ENCODE results near the gene ST3GAL3. TPM values are rescaled to one million over a fixed set of nuclear protein-coding genes. Genes with fewer than 3 reads are reported as not detected.

ST3GAL3 gene
- polyA plus RNA-seq, 2 of the 4 experiments (the other 2 are of a cell fraction) = 2.5 to 4.0 TPM

DNA sequence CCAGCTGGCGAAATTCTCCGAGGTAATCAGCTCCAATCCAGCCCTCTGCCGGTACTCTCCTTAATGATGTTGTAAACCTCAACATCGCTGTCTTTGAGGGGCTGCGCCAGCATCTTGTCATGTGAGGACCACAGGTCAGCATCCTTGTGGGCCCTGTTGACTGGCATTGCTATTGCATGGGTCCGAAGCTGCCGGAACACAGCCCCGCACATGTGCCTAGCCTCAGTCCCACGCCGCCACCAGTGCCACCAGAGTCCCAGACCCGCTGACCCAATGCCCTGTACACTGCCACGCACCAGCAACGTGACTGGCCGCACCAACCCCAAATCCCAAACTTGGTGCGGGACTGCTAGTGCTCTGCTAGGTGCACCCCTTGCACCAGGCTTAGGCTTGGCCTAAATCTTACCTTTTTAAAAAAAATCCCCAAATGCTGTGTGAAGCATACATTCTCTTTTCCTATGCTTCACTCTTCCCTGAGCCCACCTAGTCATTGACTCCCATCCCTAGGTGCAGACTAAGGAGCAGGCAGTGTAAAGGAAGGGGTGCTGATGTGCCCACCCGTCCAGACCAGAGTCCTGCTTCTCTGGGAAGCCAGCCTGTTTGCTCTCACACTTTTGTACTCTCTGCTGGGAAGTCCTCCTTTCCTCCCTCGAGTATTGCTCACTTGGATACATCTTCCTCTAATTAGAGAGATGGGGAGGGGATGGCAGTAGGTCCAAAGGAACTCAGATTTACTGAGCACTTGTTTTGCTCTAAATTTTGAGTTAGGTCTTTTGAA, 144.4 kb downstream of the ST3GAL3 start:
- H3K9me3 ChIP-seq = no peaks in the 10 kb centered on the region
- peaks cover 13% of the 10 kb centered on the region; the same call in 2 of the 3 replicates for H3K4me1 ChIP-seq
- H3K27ac ChIP-seq = no peak overlapping the region
- 85% methylated on average over 17 of the region's 17 CpGs for WGBS (ENCODE audit: missing lambda C conversion rate)
- CTCF ChIA-PET = no interaction called here
- TF ChIP-seq POLR2AphosphoS2 (conservative IDR thresholded peaks at IDR 0.05; ENCODE audit: low read length) = no peak
- TF ChIP-seq POLR2A (IDR thresholded peaks at IDR 0.05; ENCODE audit: low read length) = no peak
- TF ChIP-seq FOXS1 (CRISPR knock-in tag; IDR thresholded peaks at IDR 0.05) = no peak
- DNase-seq (ENCODE audit: low read depth in 1 of 2, low spot score in 1 of 2) (no peak), ATAC-seq (no peak), FAIRE-seq (no peak)
- POLR2A ChIA-PET = no interaction called here
- H3K4me3 ChIP-seq = no peak overlapping the region
- H3K4me2 ChIP-seq = no peak overlapping the region

DNA sequence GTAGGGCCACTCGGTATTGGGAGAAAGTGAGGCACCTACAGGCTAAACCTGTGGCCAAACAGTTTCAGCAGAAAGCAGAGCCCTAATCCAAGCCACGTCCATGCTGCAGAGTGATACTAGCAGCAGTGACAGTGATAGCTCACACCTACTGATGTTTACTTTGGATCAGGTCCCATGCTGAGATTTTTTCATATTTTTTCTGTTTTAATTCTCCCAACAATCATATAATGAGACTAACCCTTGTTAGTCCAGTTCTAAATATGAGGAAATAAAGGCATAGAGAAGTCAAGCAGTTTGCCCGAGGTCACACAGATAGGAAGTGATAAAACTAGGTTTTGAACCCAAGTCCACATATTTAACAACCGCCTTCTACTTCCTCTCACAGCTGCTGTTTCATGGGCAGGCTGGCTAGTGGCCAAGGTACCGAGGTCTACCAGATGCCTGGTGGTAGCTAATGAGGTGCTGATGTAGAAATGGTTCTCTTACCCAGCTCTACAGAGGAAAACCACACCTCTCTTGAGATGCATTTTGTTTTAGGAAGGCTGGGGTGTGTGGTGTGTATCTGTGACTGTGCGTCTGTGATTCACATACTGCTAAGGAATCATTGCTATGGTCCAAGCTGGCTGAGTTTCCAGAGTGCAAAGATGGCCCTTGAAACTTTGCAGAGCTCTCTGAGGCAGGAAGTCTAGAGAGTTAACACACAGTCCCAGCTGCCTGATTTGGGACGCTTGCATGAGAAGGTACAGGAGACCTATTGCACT, 146.0 kb downstream of the ST3GAL3 start:
- ChIA-PET CTCF (no interaction called here), POLR2A (no interaction called here)
- DNase-seq (ENCODE audit: low read depth in 1 of 2, low spot score in 1 of 2) (no peak), FAIRE-seq (no peak), ATAC-seq (no peak)
- WGBS (ENCODE audit: missing lambda C conversion rate) = 60% methylated on average over 7 of the region's 7 CpGs
- TF ChIP-seq PHF8 (IDR thresholded peaks at IDR 0.05; ENCODE audit: borderline replicate concordance, low read depth) (no peak), FOXS1 (CRISPR knock-in tag; IDR thresholded peaks at IDR 0.05) (no peak)
- H3K4me1 ChIP-seq = peaks cover 10% of the 10 kb centered on the region; the same call in 2 of the 3 replicates
- H3K9me3 ChIP-seq = no peaks in the 10 kb centered on the region
- no peak overlapping the region for H3K4me3 ChIP-seq
- H3K27ac ChIP-seq = no peak overlapping the region
- no peak overlapping the region for H3K4me2 ChIP-seq

DNA sequence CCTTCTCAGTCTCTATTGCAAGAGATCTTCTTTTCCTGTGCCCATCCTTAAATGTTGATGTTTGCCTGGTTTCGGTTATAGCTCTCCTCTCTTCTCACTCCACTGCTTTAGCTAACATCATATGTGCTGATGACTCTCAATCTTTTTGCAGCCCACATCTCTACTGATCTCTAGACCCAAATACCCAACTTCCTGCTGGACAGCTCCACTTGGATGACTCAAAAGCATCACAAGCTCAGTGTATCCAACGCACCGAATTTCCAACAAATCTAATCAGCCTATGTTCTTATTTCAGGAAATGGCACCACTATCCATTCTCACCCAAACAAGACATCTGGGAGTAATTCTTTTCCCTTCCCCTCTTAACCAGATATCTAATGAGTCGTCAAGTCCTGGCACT, 147.1 kb downstream of the ST3GAL3 start:
- Histone ChIP-seq H3K4me3 (no peak overlapping the region), H3K4me2 (no peak overlapping the region), H3K4me1 (peaks cover 10% of the 10 kb centered on the region; the same call in 2 of the 3 replicates), H3K9me3 (no peaks in the 10 kb centered on the region), H3K27ac (no peak overlapping the region)
- DNase-seq (ENCODE audit: low read depth in 1 of 2, low spot score in 1 of 2) = no peak
- TF ChIP-seq POLR2AphosphoS2 (conservative IDR thresholded peaks at IDR 0.05; ENCODE audit: low read length) = no peak
- no peak for TF ChIP-seq NFE2L2 (conservative IDR thresholded peaks at IDR 0.05; ENCODE audit: low read length)
- no peak for TF ChIP-seq FOXS1 (CRISPR knock-in tag; IDR thresholded peaks at IDR 0.05)
- TF ChIP-seq MAFK (IDR thresholded peaks at IDR 0.05; ENCODE audit: partially characterized antibody) = no peak
- no peak for TF ChIP-seq HOXB5 (CRISPR knock-in tag; IDR thresholded peaks at IDR 0.05)
- TF ChIP-seq SMC3 (IDR thresholded peaks at IDR 0.05) = no peak
- no peak for TF ChIP-seq ESRRA (IDR thresholded peaks at IDR 0.05; ENCODE audit: borderline replicate concordance, low read length)
- TF ChIP-seq, protein P1, sequence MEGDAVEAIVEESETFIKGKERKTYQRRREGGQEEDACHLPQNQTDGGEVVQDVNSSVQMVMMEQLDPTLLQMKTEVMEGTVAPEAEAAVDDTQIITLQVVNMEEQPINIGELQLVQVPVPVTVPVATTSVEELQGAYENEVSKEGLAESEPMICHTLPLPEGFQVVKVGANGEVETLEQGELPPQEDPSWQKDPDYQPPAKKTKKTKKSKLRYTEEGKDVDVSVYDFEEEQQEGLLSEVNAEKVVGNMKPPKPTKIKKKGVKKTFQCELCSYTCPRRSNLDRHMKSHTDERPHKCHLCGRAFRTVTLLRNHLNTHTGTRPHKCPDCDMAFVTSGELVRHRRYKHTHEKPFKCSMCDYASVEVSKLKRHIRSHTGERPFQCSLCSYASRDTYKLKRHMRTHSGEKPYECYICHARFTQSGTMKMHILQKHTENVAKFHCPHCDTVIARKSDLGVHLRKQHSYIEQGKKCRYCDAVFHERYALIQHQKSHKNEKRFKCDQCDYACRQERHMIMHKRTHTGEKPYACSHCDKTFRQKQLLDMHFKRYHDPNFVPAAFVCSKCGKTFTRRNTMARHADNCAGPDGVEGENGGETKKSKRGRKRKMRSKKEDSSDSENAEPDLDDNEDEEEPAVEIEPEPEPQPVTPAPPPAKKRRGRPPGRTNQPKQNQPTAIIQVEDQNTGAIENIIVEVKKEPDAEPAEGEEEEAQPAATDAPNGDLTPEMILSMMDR (IDR thresholded peaks at IDR 0.05) = no peak
- POLR2A ChIA-PET = no interaction called here
- 87% methylated on average over 4 of the region's 4 CpGs for WGBS (ENCODE audit: missing lambda C conversion rate)
- FAIRE-seq = no peak
- CTCF ChIA-PET = no interaction called here
- ATAC-seq = no peak

DNA sequence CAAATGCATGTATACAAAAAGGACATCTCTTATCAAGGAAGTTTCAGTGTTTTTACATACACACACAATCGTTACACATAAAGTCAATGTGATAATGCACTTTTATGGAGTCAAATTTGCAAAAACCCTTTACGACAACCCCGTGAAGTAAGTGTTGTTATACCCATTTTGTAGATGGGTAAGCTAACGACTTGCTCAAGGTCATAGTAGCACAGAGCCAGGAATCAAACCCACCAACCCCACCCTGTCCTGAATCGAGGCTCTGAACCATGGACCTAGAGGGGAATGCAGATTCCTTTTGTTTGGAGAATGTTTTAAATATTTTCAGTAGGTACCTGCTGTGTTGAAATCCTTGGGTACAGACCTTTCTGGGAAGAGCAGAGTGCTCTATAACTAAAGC, 148.9 kb downstream of the ST3GAL3 start:
- FAIRE-seq = no peak
- Histone ChIP-seq H3K4me2 (no peak overlapping the region), H3K4me3 (no peak overlapping the region), H3K4me1 (peaks cover 10% of the 10 kb centered on the region; the same call in 2 of the 3 replicates), H3K9me3 (no peaks in the 10 kb centered on the region), H3K27ac (no peak overlapping the region)
- ATAC-seq = no peak
- no peak for TF ChIP-seq ZSCAN20 (CRISPR knock-in tag; IDR thresholded peaks at IDR 0.05)
- no peak for TF ChIP-seq ESRRA (IDR thresholded peaks at IDR 0.05; ENCODE audit: borderline replicate concordance, low read length)
- no peak for TF ChIP-seq ZFP36 (IDR thresholded peaks at IDR 0.05; ENCODE audit: borderline replicate concordance, partially characterized antibody)
- TF ChIP-seq, protein P2, sequence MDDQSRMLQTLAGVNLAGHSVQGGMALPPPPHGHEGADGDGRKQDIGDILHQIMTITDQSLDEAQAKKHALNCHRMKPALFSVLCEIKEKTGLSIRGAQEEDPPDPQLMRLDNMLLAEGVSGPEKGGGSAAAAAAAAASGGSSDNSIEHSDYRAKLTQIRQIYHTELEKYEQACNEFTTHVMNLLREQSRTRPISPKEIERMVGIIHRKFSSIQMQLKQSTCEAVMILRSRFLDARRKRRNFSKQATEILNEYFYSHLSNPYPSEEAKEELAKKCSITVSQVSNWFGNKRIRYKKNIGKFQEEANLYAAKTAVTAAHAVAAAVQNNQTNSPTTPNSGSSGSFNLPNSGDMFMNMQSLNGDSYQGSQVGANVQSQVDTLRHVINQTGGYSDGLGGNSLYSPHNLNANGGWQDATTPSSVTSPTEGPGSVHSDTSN (IDR thresholded peaks at IDR 0.05) = no peak
- TF ChIP-seq CHD4 (IDR thresholded peaks at IDR 0.05; ENCODE audit: borderline replicate concordance) = no peak
- CTCF ChIA-PET = no interaction called here
- POLR2A ChIA-PET = no interaction called here
- DNase-seq (ENCODE audit: low read depth in 1 of 2, low spot score in 1 of 2) = no peak
- 83% methylated on average over 5 of the region's 5 CpGs for WGBS (ENCODE audit: missing lambda C conversion rate)
